M059J (cell line): ENCODE results near the gene KRTAP1-5. TPM values are rescaled to one million over a fixed set of nuclear protein-coding genes. Genes with fewer than 3 reads are reported as not detected.
"Not testable (repeated sequence)": the region's sequence is repeated elsewhere in the genome, so short reads cannot be mapped to it uniquely, and the experiment has no call there.

Experiments used
- DNase-seq: peaks from one replicate; pipeline ENCODE4 v3.0.0-alpha.2; 2012; ENCODE audit warnings: low read depth
- total RNA-seq: library from RNA; depleted of rRNA; stranded (reverse); fragments of >200 nt; shearing (Covaris generic); gene quantifications from 2 replicates; pipeline ENCODE4 v1.2.3, GENCODE V29; 2014

The KRTAP1-5 gene
- total RNA-seq, 1 experiment from 2014 or later: 3.2 TPM

DNA sequence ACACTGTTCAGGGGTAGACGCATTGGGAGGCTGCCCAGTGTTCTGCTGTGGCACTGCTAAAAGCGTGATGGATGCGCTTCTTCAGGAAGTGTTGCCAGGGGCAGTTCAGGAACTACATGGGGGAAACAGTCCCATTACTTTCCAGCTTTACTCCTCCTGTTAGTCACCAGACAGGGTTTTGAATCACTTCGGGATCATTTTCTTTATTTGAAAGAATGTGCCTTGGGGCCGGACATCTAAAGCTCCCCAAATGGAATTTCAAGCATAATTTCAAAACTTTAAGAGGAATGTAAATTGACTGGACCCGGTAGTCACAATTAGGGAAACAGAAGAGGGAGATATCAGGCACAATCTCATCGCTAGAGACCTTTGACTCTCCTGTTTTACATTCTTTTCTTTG is 21.4 kb upstream of the KRTAP1-5 start:
- peak; percentile 94 for DNase-seq

- DNase-seq: not testable (repeated sequence)
Measured at GRCh38 chr17:41046735-41047465, 19.9 kb upstream of the KRTAP1-5 start, which contains the start of gene KRTAP2-1. Gene KRTAP2-1, minus strand, starts transcription at chr17:41047316. Its CDS starts 49 bp downstream, at chr17:41047267.

DNA sequence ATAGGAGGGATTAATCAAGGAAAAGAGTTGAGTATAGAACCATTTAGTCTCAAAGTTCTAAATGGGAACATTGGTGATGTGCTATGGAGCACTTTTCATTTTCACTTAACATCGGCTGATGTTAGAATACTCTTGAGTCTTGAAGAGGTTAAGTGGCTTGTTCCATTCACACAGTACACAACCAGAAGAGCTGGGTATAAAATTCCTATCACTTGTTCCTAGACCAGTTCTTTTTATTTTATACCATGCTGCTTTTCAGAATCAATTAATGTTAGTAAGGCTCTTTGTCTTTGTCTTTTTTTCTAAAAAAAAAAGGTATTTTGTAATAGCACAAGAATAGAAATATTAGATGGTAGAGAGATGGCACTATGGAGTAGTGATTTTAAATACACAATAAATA is 15.9 kb upstream of the KRTAP1-5 start:
- DNase-seq: no peak

- DNase-seq: not testable (repeated sequence)
Measured at GRCh38 chr17:41040783-41041571, 14.0 kb upstream of the KRTAP1-5 start, which contains the start of gene KRTAP1-1. Gene KRTAP1-1, minus strand, starts transcription at chr17:41041450. Its CDS starts 53 bp downstream, at chr17:41041397.

- DNase-seq: no peak
Measured at GRCh38 chr17:41037853-41038350, 10.9 kb upstream of the KRTAP1-5 start.

GRCh38 chr17:41034346-41034935 is 7.4 kb upstream of the KRTAP1-5 start, which contains the start of gene KRTAP1-3:
Gene KRTAP1-3, minus strand, starts transcription at chr17:41034874. Its CDS starts 53 bp downstream, at chr17:41034821.
- not testable (repeated sequence) for DNase-seq

- DNase-seq: no peak
Measured at GRCh38 chr17:41029633-41030245, 2.7 kb upstream of the KRTAP1-5 start, which contains the start of gene KRTAP1-4. Gene KRTAP1-4, minus strand, starts transcription at chr17:41030195. Its CDS starts 117 bp downstream, at chr17:41030078.

GRCh38 chr17:41024697-41025096 is 2.3 kb downstream of the KRTAP1-5 start:
- no peak for DNase-seq

DNA sequence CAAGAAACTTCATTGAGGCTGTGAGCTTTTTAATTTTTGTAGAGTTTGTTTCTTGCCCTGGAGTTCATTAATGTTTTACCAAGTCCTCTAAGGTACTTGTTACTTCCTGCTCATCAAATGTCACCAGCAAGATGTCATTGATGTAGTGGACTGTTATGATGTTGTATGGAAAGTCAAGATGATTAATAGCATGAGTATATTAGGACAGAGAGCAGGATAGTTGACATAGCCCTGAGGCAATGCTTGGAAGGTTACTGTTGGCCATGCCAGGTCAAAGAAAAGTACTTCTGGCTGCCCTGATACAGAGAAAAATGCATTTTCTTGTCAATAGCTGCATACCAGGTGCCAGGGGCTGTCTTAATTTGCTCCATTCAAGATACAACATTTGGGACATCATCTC is 6.7 kb downstream of the KRTAP1-5 start:
- DNase-seq: peak; percentile 75

DNA sequence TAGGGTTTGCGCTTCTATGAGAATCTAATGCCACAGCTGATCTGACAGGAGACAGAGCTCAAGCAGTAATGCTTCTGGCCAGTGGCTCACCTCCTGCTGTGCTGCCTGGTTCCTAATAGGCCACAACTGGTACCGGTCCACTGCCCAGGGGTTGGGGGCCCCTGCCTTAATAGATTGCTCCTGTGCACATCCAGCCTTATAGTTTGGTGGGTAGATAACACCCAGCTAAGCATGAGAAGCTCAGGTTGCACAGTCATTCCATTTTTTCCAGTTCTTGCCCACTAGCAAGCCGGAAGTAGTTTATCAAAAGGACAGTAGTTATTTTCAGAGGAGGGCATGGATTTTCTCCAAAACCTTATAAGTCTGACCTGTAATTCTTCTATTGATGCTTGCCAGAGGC is 7.6 kb downstream of the KRTAP1-5 start:
- DNase-seq: no peak

DNA sequence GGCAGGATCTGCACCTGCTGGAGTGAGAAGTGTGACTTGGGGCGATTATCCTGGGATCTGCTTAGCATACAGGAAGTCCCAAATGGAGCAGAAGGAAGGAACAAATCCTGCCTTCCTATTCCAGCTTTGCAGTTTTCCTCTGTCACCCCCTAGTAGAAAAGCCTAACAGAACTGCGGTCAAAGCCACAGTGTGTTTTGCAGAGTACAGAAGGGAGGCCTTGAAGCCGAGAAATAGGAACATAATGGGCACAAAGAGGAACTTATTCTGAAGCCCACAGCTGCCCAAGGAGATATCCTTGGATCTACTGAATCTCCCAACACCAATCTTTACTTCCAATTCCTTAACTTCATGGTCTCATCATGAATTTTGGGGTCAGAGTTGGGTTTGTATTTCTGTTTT is 8.5 kb downstream of the KRTAP1-5 start:
- no peak for DNase-seq

GRCh38 chr17:41016578-41017215 is 10.3 kb downstream of the KRTAP1-5 start:
- no peak for DNase-seq

- no peak for DNase-seq
Measured at GRCh38 chr17:41015454-41015853, 11.6 kb downstream of the KRTAP1-5 start.

- peak; percentile 40 for DNase-seq
Measured at GRCh38 chr17:41013606-41014005, 13.4 kb downstream of the KRTAP1-5 start.

- peak; percentile 68 for DNase-seq
Measured at GRCh38 chr17:41013181-41013580, 13.8 kb downstream of the KRTAP1-5 start.

DNA sequence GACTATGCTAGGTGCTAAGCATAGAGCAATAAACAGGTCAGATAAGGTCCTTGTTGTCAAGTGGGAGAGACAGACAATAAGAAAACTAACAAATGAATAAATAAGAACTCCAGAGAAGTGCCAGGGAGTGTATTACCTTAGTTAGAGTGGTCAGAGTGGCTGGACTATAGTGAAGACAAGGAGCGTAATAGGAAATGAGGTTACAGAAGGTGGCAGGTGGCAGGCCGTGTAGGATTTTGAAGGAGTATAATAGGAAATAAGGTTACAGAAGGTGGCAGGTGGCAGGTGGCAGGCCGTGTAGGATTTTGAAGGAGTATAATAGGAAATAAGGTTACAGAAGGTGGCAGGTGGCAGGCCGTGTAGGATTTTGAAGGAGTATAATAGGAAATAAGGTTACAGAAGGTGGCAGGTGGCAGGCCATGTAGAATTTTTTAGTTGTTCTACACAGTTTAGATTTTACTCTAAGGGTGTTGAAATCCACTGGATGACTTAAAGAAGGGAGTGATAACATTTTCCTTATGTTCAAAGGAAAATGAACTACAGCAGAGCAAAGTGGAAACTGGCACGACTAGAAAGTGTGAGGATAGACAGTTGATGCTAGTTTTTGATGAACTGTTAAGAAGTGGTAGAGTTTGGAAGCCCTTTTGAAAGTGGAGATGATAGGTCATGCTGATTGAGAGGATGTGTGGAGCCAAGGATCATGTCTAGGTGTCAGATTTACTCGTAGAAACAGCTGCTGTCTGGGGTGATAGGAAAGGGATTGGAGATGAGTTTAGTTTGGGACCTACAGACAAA is 14.5 kb downstream of the KRTAP1-5 start:
- no peak for DNase-seq

- DNase-seq: no peak
Measured at GRCh38 chr17:41010441-41010840, 16.6 kb downstream of the KRTAP1-5 start.

DNA sequence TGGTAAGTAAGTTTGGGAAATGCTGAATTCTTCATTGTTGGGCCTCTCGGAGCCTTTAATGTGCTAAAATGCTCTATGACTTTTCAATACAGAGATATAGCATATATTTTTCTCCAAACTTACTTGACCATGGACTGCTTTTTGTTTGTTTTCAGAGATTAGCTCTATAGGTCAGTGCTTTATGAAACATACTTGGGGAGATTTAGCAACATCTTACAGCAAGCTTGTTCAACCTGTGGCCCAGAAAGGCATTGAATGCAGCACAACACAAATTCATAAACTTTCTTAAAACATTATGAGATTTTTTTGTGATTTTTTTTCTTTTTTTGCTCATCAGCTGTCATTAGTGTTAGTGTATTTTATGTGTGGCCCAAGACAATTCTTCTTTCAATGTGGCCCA is 17.1 kb downstream of the KRTAP1-5 start:
- no peak for DNase-seq

GRCh38 chr17:41009301-41009760 is 17.7 kb downstream of the KRTAP1-5 start:
- DNase-seq: peak; percentile 34

GRCh38 chr17:41008811-41009210 is 18.2 kb downstream of the KRTAP1-5 start, which contains the start of gene KRTAP3-1:
Gene KRTAP3-1, minus strand, starts transcription at chr17:41009128. Its CDS starts 54 bp downstream, at chr17:41009074.
- no peak for DNase-seq
